ENCODE data around the gene DLEC1. TPM values are rescaled to one million over a fixed set of nuclear protein-coding genes. Genes with fewer than 3 reads are reported as not detected.
A peak's percentile ranks its signal among the peaks of the same experiment; 100 is the strongest.

Gene DLEC1
- total and polyA plus RNA-seq, 5 donors = 0.23 to 1.0 (median 0.48) TPM

- WGBS = 17% methylated on average over 22 of the region's 22 CpGs
- intact Hi-C loops (cut with DNase I) = loop anchor here in 1 of 4 donors (2.0 kb wide), 1 partner anchor 27 kb away; the partner anchor contains the start of gene OXSR1
- Histone ChIP-seq H3K9me3 (ENCODE audit: control insufficient read depth, low read length) (no peaks in the 10 kb centered on the region), H3K4me1 (ENCODE audit: control insufficient read depth, insufficient read depth, low read length) (peaks cover 10% of the 10 kb centered on the region), H3K27ac (ENCODE audit: low read length) (peak overlapping the region; percentile 97), H3K4me3 (ENCODE audit: low read length) (peak overlapping the region; percentile 60), H3K27me3 (ENCODE audit: control insufficient read depth, insufficient read depth) (no peaks in the 10 kb centered on the region)
- DNase-seq = peak in 1 of 3 donors; percentile 59
- peak in 1 of 2 donors; percentile 1 for ATAC-seq
These were observed 98.8 kb downstream of the DLEC1 start for GRCh38 chr3:38137615-38138348.

DNA sequence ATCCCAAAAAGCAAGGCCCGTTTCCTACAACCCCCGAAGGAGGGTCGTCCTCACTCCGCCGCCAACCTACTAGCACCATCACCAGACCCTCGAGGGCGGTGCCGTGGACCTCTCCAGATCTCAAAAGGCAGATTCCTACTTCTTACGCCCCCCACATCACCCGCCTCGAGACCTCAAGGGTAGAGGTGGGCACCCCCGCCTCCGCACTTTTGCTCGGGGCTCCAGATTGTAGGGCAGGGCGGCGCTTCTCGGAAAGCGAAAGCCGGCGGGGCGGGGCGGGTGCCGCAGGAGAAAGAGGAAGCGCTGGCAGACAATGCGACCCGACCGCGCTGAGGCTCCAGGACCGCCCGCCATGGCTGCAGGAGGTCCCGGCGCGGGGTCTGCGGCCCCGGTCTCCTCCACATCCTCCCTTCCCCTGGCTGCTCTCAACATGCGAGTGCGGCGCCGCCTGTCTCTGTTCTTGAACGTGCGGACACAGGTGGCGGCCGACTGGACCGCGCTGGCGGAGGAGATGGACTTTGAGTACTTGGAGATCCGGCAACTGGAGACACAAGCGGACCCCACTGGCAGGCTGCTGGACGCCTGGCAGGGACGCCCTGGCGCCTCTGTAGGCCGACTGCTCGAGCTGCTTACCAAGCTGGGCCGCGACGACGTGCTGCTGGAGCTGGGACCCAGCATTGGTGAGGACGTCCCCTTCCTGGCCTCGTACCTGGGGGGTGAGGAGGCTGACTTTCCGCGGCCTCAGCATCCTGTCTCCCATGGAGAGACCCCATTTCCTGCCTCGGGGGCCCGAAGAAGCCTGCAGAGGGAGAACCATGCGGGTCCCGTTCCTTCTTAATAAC lies 99.6 kb downstream of the DLEC1 start, which contains the start of gene MYD88:
Gene MYD88, plus strand, starts transcription at position 313 of the 842 bp plus-strand sequence. Its CDS starts 40 bp downstream, at position 353.
- intact Hi-C loops (cut with DNase I) = loop anchor here in 1 of 4 donors (2.0 kb wide), 1 partner anchor 26 kb away; the partner anchor contains the start of gene OXSR1
- Histone ChIP-seq H3K4me1 (ENCODE audit: control insufficient read depth, insufficient read depth, low read length) (peaks cover 10% of the 10 kb centered on the region), H3K9me3 (ENCODE audit: control insufficient read depth, low read length) (no peaks in the 10 kb centered on the region), H3K4me3 (ENCODE audit: low read length) (peak within 1 kb of the TSS; percentile 60), H3K27me3 (ENCODE audit: control insufficient read depth, insufficient read depth) (no peaks in the 10 kb centered on the region), H3K27ac (ENCODE audit: low read length) (peak within 1 kb of the TSS; percentile 97)
- under 1% methylated on average over 65 of the region's 65 CpGs for WGBS
- peak; percentile 89 to 95 (median 95) for DNase-seq
- peak; percentile 57 to 65 for ATAC-seq

DNA sequence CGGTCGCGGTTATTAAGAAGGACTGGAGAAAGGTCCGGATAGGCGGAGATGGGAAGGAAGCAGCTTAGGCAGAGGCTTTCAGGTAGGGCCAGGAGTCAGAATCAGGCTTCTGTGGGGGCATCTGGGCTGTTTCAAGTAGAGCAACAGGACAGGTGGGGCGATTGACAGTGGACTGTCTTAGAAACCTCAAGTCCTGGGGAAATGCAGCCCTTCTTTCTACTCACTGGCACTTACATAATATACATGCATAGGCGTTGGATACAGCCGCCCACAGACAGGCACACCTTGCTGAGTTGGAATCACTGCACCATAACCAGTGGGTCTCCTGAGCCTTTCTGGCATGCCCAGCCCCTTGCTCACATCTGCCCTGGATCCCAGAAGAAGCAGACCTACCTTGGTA lies 100.2 kb downstream of the DLEC1 start:
- H3K27me3 ChIP-seq (ENCODE audit: control insufficient read depth, insufficient read depth) = no peaks in the 10 kb centered on the region
- ATAC-seq = no peak
- intact Hi-C loops (cut with DNase I) = loop anchor here in 1 of 4 donors (2.0 kb wide), 1 partner anchor 26 kb away; the partner anchor contains the start of gene OXSR1
- H3K4me1 ChIP-seq (ENCODE audit: control insufficient read depth, insufficient read depth, low read length) = peaks cover 10% of the 10 kb centered on the region
- H3K27ac ChIP-seq (ENCODE audit: low read length) = no peak overlapping the region
- H3K4me3 ChIP-seq (ENCODE audit: low read length) = peak overlapping the region; percentile 60
- WGBS = 16% methylated on average over 8 of the region's 8 CpGs
- H3K9me3 ChIP-seq (ENCODE audit: control insufficient read depth, low read length) = no peaks in the 10 kb centered on the region
- DNase-seq = no peak

GRCh38 chr3:38139652-38140051 lies 100.6 kb downstream of the DLEC1 start:
- Histone ChIP-seq H3K27me3 (ENCODE audit: control insufficient read depth, insufficient read depth) (no peaks in the 10 kb centered on the region), H3K4me3 (ENCODE audit: low read length) (peak overlapping the region; percentile 60), H3K9me3 (ENCODE audit: control insufficient read depth, low read length) (no peaks in the 10 kb centered on the region), H3K27ac (ENCODE audit: low read length) (no peak overlapping the region), H3K4me1 (ENCODE audit: control insufficient read depth, insufficient read depth, low read length) (peaks cover 10% of the 10 kb centered on the region)
- DNase-seq = peak in 1 of 3 donors; percentile 31
- intact Hi-C loops (cut with DNase I) = loop anchor here in 1 of 4 donors (2.0 kb wide), 1 partner anchor 25 kb away; the partner anchor contains the start of gene OXSR1
- no peak for ATAC-seq
- 88% methylated on average over 7 of the region's 7 CpGs for WGBS

GRCh38 chr3:38140326-38141172 lies 101.5 kb downstream of the DLEC1 start:
- H3K4me1 ChIP-seq (ENCODE audit: control insufficient read depth, insufficient read depth, low read length) = peaks cover 10% of the 10 kb centered on the region
- ATAC-seq (no peak), DNase-seq (peak in 1 of 3 donors; percentile 39)
- H3K27ac ChIP-seq (ENCODE audit: low read length) = no peak overlapping the region
- no peak overlapping the region for H3K4me3 ChIP-seq (ENCODE audit: low read length)
- intact Hi-C loops (cut with DNase I) = no loop called here
- H3K27me3 ChIP-seq (ENCODE audit: control insufficient read depth, insufficient read depth) = no peaks in the 10 kb centered on the region
- WGBS = 95% methylated on average over 13 of the region's 13 CpGs
- no peaks in the 10 kb centered on the region for H3K9me3 ChIP-seq (ENCODE audit: control insufficient read depth, low read length)

DNA sequence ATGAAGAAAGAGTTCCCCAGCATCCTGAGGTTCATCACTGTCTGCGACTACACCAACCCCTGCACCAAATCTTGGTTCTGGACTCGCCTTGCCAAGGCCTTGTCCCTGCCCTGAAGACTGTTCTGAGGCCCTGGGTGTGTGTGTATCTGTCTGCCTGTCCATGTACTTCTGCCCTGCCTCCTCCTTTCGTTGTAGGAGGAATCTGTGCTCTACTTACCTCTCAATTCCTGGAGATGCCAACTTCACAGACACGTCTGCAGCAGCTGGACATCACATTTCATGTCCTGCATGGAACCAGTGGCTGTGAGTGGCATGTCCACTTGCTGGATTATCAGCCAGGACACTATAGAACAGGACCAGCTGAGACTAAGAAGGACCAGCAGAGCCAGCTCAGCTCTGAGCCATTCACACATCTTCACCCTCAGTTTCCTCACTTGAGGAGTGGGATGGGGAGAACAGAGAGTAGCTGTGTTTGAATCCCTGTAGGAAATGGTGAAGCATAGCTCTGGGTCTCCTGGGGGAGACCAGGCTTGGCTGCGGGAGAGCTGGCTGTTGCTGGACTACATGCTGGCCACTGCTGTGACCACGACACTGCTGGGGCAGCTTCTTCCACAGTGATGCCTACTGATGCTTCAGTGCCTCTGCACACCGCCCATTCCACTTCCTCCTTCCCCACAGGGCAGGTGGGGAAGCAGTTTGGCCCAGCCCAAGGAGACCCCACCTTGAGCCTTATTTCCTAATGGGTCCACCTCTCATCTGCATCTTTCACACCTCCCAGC lies 102.4 kb downstream of the DLEC1 start:
- intact Hi-C loops (cut with DNase I) = no loop called here

GRCh38 chr3:38141952-38142273 lies 102.9 kb downstream of the DLEC1 start:
- no peak for DNase-seq
- WGBS = 92% methylated on average over 2 of the region's 2 CpGs
- no peak overlapping the region for H3K27ac ChIP-seq (ENCODE audit: low read length)
- H3K9me3 ChIP-seq (ENCODE audit: control insufficient read depth, low read length) = no peaks in the 10 kb centered on the region
- no peaks in the 10 kb centered on the region for H3K27me3 ChIP-seq (ENCODE audit: control insufficient read depth, insufficient read depth)
- H3K4me3 ChIP-seq (ENCODE audit: low read length) = no peak overlapping the region
- peaks cover 8% of the 10 kb centered on the region for H3K4me1 ChIP-seq (ENCODE audit: control insufficient read depth, insufficient read depth, low read length)
- intact Hi-C loops (cut with DNase I) = no loop called here
- ATAC-seq = no peak

More for the DNA sequence above, 102.4 kb downstream of the DLEC1 start:
- H3K9me3 ChIP-seq (ENCODE audit: control insufficient read depth, low read length) = no peaks in the 10 kb centered on the region
- ATAC-seq (no peak), DNase-seq (peak in 1 of 3 donors; percentile 32)
- H3K27me3 ChIP-seq (ENCODE audit: control insufficient read depth, insufficient read depth) = no peaks in the 10 kb centered on the region
- H3K27ac ChIP-seq (ENCODE audit: low read length) = no peak overlapping the region
- H3K4me1 ChIP-seq (ENCODE audit: control insufficient read depth, insufficient read depth, low read length) = peaks cover 8% of the 10 kb centered on the region
- H3K4me3 ChIP-seq (ENCODE audit: low read length) = no peak overlapping the region
- WGBS = 87% methylated on average over 7 of the region's 7 CpGs

DNA sequence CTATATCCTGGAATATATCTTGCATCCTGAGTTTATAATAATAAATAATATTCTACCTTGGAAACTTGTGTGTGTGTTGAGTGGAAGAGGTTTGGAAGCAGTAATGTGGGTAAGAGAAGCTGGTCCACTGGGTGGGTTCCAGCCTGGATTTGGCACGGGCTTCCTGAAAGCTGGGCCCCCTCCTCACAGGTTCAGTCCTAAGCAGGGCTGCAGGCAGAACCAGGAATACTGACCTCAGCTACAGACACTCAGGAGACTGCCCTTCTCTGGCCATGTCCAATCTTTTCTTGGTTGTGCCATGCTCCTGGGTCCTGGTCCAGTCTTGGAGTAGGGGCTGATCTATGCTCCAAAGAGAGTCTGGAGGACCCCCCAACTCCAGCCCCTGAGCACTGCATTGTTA lies 104.0 kb downstream of the DLEC1 start:
- no peak overlapping the region for H3K27ac ChIP-seq (ENCODE audit: low read length)
- 80% methylated on average over 1 of the region's 1 CpG for WGBS
- H3K4me1 ChIP-seq (ENCODE audit: control insufficient read depth, insufficient read depth, low read length) = peaks cover 5% of the 10 kb centered on the region
- DNase-seq (no peak), ATAC-seq (no peak)
- no peaks in the 10 kb centered on the region for H3K9me3 ChIP-seq (ENCODE audit: control insufficient read depth, low read length)
- intact Hi-C loops (cut with DNase I) = no loop called here
- no peaks in the 10 kb centered on the region for H3K27me3 ChIP-seq (ENCODE audit: control insufficient read depth, insufficient read depth)
- H3K4me3 ChIP-seq (ENCODE audit: low read length) = no peak overlapping the region

DNA sequence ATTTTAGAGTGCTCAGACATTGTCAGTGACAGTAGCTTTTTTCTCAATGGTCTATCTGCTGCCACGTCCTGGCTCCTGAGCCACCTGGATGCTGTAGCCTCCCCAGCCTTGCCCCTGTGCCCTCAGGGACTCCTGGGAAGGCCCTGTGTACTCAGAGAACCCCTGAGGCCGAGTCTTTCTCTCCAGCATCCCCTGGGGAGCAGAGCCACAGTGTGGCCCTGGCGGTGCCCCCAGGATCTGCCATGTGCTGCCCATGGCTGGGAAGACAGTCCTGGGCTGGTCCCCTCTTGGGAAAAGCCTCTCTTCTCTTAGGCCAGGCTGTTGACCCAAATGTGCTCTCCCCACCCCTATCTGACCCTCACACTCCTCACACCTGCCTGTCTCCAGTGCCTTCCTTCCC lies 104.5 kb downstream of the DLEC1 start:
- H3K4me1 ChIP-seq (ENCODE audit: control insufficient read depth, insufficient read depth, low read length) = peaks cover 4% of the 10 kb centered on the region
- H3K27ac ChIP-seq (ENCODE audit: low read length) = no peak overlapping the region
- intact Hi-C loops (cut with DNase I) = no loop called here
- no peak for ATAC-seq
- DNase-seq = peak in 1 of 3 donors; percentile 29
- no peaks in the 10 kb centered on the region for H3K9me3 ChIP-seq (ENCODE audit: control insufficient read depth, low read length)
- WGBS = 71% methylated on average over 3 of the region's 3 CpGs
- no peak overlapping the region for H3K4me3 ChIP-seq (ENCODE audit: low read length)
- no peaks in the 10 kb centered on the region for H3K27me3 ChIP-seq (ENCODE audit: control insufficient read depth, insufficient read depth)

- Histone ChIP-seq H3K4me1 (ENCODE audit: control insufficient read depth, insufficient read depth, low read length) (no peaks in the 10 kb centered on the region), H3K9me3 (ENCODE audit: control insufficient read depth, low read length) (no peaks in the 10 kb centered on the region), H3K27me3 (ENCODE audit: control insufficient read depth, insufficient read depth) (no peaks in the 10 kb centered on the region), H3K27ac (ENCODE audit: low read length) (no peak overlapping the region), H3K4me3 (ENCODE audit: low read length) (no peak overlapping the region)
- WGBS = 88% methylated on average over 2 of the region's 2 CpGs
- DNase-seq (no peak), ATAC-seq (no peak)
- intact Hi-C loops (cut with DNase I) = no loop called here
These were observed 107.5 kb downstream of the DLEC1 start for GRCh38 chr3:38146504-38146903.
